ENCODE measurements around the gene UNC5A.

The UNC5A gene

GRCh38 chr5:176798949-176799348 is 11.4 kb upstream of the UNC5A start:
- FAIRE-seq (no peak), DNase-seq (ENCODE audit: insufficient read length, low spot score) (no peak)

DNA sequence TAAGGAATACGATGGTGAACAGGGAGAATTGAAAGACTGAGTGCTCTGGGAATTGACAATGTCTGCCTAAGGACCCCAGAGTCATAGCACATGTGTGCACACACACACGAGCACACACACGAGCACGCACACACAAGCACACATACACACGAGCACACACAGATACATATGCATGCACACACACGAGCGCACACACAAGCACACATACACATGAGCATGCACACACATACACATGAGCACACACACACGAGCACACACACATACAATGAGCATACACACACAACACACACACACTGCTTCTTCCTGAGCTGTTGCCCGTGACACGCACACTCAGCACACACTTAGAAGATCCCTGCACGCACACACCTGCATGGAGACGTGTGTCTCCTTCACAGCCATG is 10.9 kb upstream of the UNC5A start:
- DNase-seq (ENCODE audit: insufficient read length, low spot score) (no peak), FAIRE-seq (peak; percentile 51)

DNA sequence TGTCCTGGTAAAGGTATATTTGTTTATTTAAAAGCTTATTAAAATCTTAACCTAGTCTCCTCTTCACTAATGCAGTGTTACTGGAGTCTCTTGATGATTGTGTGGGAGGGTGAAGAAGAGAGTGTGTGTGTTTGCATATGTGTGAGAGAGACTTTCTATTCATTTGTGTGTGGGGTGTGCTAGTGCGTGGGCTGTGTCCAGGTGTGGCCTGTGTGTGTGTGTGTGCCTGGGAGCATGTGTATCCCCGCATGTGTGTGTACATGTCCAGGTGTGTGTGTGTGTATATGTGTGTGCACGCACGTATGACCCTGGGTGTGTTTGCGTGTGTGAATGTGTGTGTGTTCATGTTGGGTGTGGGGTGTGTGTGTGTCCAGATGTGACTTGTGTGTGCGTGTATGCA is 10.3 kb upstream of the UNC5A start:
- no peak for DNase-seq (ENCODE audit: insufficient read length, low spot score)
- FAIRE-seq, result no peak

DNA sequence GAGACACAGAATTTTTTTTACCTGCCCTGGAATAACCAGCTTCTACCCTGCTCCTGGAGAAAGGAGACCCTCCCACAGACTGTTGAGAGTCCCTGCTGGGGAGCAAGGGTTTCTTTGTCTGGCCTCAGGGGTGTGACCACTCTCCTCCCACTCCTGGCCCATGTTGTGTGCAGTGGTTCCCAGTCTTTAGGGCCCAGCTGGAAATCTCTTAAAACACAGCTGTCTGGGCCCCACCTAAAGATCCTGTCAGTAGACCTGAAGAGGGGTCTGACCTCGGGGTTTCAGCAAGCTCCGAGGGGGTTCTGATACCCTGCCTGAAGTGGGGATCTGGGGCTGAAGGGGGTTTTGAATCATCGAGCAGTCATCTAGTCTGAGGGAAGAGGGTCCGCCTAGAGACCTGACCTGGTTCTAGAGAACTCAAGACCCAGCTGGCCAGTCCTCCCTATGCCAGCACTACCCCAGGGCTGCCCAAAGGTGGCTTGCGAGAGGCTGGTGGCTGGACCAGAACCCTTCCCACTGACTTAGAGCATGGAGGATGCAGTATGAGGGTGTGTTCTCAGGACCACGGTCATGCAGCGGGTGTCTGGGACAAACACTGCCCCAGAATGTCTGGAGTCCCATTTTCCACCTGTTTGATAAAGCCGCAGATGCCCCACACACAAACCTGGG is 8.1 kb upstream of the UNC5A start:
- no peak for FAIRE-seq
- no peak for DNase-seq (ENCODE audit: insufficient read length, low spot score)

DNA sequence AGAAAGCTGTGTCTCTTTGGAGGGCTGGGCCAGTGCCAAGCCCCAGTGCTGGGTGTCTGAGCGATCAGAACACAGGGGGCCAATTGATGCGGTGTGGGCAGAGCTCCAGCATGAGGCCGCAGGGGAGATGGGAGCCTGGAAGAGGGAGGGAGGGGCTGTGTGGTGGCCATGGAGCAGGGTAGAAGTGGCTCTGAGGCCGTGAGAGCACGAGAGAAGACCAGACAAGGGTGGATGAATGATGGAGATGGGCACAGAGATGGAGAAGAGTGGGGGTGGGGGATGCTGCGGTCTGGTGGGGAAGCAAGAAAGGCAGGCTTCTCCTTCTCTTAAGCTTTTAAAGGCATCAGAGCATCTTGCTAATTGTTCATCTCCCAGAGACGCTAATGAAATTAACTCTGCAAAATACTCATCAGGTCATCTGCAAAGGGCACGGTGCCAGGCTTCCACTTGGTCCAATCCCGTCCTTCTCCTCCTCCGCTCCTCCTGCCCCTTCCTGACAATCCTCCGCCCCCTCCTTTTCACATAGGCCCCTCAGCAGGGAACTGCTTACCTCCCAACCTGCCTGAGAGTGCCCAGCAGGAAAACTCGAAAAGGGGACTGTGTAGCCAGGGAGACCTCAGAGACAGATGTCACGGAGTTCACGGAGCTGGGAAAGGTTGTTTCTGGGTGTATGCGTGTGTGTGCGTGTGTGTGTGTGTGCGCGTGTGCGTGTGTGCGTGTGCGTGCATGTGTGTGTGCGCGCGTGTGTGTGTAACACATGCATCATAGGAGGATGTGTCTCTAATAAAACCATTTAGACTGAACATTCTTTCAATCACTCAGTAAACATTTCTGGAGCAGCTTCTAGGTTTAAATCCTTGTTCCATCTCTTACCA is 7.1 kb upstream of the UNC5A start:
- no peak for DNase-seq (ENCODE audit: insufficient read length, low spot score)
- FAIRE-seq, result no peak

DNA sequence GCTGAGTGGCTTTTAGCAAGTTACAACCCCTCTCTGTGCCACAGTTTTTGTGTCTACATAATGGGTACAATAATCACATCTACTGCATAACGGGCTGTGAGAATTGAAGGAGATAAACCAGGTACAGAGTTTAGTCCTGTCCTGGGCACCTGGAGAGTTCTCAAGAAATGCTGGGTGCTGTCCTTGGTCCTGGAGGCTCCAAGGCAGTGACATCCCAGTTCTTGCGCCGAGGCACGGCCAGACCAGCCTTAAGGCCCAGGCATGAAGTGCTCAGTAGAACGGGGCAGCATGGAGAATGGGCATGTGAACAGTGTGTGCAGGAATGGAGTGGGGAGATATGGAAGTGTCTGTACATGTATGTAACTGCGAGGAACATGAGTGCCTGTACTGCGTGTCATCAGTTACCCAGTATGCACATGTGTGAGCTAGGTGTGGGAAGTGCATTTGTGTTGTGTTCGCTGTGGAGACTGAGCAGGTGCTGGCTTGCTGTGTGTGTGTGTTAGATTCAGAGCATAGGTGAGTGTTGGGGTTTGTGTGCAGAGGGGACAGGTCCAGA is 6.3 kb upstream of the UNC5A start:
- DNase-seq (ENCODE audit: insufficient read length, low spot score) (no peak), FAIRE-seq (no peak)

- DNase-seq (ENCODE audit: insufficient read length, low spot score), result no peak
- FAIRE-seq, result no peak
Observed at GRCh38 chr5:176806137-176806536, 4.2 kb upstream of the UNC5A start.

GRCh38 chr5:176809544-176810080 is 747 bp upstream of the UNC5A start:
- FAIRE-seq (no peak), DNase-seq (ENCODE audit: insufficient read length, low spot score) (no peak)

- DNase-seq (ENCODE audit: insufficient read length, low spot score) (no peak), FAIRE-seq (no peak)
Observed at GRCh38 chr5:176810687-176811501, 535 bp downstream of the UNC5A start.

- DNase-seq (ENCODE audit: insufficient read length, low spot score) (peak; percentile 62), FAIRE-seq (peak; percentile 74)
Observed at GRCh38 chr5:176812269-176813259, 2.2 kb downstream of the UNC5A start.

DNA sequence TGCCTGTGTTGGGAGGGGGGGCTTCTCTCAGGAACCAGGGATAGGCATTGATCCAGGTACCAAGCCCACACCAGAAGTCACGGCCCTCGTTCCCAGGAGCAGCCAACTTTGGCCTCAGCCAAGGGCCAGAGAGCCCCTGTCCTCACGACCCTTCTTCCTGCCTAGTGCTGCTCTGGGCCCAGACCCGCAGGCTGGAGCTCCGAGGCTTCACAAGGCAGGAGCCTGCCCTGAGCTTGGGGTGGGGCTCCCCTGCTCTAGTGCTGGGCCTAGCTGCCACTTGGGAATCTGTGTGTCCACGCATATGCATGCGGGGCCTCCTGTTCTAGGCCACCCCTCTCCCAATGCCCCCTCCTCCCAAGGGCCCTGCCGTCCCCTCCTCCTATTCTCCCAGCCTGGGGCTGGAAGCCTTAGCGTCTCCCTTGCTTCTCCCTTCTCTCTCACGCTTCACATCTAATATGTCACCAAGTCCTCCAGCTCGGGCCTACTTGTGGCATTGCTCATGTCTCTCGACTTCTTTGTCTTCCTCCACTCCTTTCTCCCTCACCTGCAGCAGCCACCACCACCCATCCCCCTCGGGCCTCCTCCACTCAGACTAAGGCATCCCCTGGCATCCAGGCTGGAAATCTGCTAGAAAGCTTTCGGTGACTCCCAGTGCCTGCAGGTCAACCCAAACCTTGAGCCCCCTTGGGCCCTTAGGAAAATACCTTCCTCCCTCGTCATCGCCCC is 3.4 kb downstream of the UNC5A start:
- FAIRE-seq, result no peak
- DNase-seq (ENCODE audit: insufficient read length, low spot score), result no peak

DNA sequence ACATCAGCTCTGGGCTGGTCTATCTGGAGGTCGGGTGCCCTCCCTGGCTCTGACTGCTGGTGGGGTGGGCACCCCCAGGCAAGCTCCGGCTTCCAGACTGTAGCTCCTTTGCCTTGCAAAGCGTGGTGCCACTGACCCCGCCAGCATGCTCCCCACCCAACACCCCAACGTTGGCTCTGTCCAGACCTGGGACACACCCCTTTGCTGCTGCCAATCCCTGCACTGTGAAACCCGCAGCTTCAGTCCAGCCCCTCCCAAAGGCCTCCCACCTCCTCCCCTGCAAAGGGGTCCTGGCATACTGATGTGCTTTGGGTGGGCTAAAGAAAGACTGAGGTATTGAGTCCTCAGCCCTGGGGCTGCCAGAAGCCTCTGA is 3.9 kb downstream of the UNC5A start:
- no peak for DNase-seq (ENCODE audit: insufficient read length, low spot score)
- FAIRE-seq, result no peak

- DNase-seq (ENCODE audit: insufficient read length, low spot score), result no peak
- no peak for FAIRE-seq
Observed at GRCh38 chr5:176814836-176815438, 4.6 kb downstream of the UNC5A start.

DNA sequence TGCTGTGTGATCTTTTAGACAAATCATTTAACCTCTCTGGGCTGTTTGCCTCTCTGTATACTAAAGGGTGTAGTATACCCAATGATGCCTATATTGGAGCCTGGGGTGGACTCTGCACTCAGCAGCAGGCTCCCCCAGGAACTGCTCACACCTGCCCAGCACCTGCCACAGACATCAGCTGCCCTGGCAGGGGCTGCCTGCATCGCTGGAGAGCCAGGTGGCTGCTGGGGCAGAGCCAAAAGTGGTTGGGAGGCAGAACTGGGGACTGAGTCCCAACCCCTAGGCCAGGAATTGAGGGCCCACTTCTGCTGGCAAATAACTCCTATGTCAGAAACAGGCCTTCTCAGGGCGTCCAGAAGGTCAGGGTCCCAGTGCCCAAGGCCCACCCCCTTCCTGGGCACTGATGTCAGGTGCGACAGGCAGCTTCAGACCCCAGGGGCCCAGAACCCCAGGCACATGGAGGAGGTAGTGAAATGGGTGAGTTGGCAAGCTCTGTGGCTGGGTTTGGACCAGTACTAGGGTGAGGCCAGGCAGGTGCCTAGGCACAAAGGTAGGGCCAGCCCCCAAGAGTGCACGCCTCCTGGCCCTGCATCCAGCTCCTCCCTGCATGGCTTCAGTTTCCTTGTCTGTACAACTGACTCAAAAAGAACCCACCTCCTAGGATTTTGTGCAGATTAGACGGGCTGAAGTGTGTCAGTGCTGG is 5.8 kb downstream of the UNC5A start:
- FAIRE-seq (no peak), DNase-seq (ENCODE audit: insufficient read length, low spot score) (no peak)

DNA sequence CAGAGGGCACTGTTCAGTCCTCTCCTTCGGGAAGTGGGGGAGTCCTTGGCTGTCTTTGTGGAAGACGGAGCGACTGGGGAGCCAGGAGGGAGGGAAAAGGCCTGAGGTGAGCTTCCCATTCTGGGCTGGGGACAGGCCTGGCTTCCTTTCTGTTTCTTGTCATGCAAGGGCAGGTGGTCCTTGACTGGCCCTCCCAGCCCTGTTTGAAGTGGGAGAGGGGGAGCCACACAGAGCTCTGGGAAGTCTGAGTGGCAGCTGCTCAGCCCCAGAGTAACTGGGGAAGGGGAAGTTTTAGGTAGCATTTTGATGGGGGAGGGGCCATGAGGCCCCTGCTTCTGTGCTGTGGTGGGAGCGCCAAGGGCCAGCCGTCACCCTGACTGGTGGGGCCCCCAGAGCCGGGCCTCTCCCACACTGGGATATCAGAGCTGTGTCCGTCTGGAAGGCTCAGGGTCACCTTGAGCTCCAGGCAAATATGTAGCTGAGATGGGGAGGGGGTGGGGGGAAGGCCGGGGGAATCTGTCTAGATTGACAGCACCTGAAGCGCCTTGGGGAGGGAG is 6.5 kb downstream of the UNC5A start:
- DNase-seq (ENCODE audit: insufficient read length, low spot score), result no peak
- FAIRE-seq, result no peak

DNA sequence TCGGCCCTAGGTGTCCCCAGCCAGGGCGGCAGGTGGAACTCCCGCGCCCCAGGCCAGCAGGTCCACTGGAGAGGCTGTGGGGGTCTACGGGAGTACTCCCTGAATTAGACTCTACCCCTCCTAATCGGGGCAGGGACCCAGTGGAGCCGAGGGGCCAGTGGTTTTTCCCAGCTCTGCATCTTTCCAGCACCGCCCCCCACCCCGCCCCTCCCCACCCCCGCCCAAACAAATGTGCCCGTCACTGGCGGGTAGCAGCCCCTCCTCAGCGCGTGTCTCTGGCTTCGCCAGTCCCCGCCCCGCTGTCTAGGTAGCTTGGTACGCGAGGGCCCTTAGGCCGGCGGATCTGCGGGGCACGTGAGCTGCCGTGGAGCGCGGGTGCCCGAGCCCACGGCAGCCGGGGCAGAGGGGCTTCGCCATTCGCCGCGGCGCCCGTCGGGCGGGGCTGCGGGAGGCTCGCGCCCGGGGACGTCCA is 7.0 kb downstream of the UNC5A start:
- no peak for FAIRE-seq

DNA sequence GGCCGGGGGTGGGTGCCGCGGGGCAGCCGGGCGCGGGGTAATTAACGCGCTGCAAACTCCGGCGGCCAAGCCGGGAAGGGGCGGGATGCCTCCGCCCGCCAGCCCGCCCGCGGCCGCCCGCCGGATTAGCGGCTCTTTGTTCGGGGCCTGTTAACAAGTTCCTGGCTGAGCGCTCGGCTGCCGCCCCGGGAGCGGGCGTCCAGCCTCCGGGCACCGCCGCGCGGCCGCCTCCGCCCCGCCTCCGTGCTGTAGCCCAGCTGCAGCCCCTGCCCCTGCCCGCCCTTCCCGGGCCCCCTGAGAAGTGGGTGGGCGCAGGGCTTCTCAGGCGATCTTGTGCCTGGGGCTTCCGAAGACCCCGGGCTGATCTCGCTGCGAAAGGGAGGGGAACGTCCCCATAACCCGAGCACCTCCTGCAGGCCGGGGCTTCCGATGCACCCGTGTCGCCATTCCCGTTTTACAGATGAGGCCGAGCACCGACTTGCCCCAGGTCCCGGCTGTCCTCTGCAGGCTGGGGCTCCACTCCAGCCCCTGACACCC is 7.5 kb downstream of the UNC5A start:
- FAIRE-seq, result no peak
- DNase-seq (ENCODE audit: insufficient read length, low spot score), result peak; percentile 65

More for the DNA sequence above, 7.0 kb downstream of the UNC5A start:
- DNase-seq (ENCODE audit: insufficient read length, low spot score), result no peak

Measured in HTR-8/SVneo (cell line).